Nephron (organoid): Measurements from ENCODE around the gene ANXA5.

Experiments
- H3K27ac Mint-ChIP-seq, 3 experiments: 2 replicates each; pipeline ENCODE4 v1.8.0; 2020; ENCODE audit warnings: mixed read lengths in 3 of 3, mild to moderate bottlenecking in 2 of 3, moderate library complexity in 1 of 3
- H3K27me3 Mint-ChIP-seq: 2 replicates; pipeline ENCODE4 v1.8.0; 2021; ENCODE audit warnings: low read depth, mild to moderate bottlenecking, moderate library complexity, mixed read lengths
- H3K36me3 Mint-ChIP-seq: 2 replicates; pipeline ENCODE4 v1.8.0; 2020; ENCODE audit warnings: low read depth, mixed read lengths
- H3K4me1 Mint-ChIP-seq: 2 replicates; pipeline ENCODE4 v1.8.0; 2020; ENCODE audit warnings: mixed read lengths
- H3K4me3 Mint-ChIP-seq, 3 experiments: 2 replicates each; pipeline ENCODE4 v1.8.0; 2020; ENCODE audit warnings: mild to moderate bottlenecking in 3 of 3, mixed read lengths in 3 of 3, moderate library complexity in 2 of 3
- H3K9me3 Mint-ChIP-seq: 2 replicates; pipeline ENCODE4 v1.8.0; 2020; ENCODE audit warnings: mixed read lengths
- CTCF ChIP-seq, 3 experiments: fragments of 200-600 bp; sonication (generic); IDR thresholded peaks; one replicate each; pipeline ENCODE4 v1.5.0; 2021; ENCODE audit warnings: antibody characterized with exemption in 3 of 3; ENCODE audit not compliant: unreplicated experiment in 3 of 3

ANXA5 gene

GRCh38 chr4:121696581-121697461 lies at the start of gene ANXA5:
TSS of gene ANXA5 (minus strand) at chr4:121696980. CDS start at chr4:121696589, 391 bp downstream.
- Mint-ChIP-seq H3K27ac (peak within 1 kb of the TSS; percentile 97 to 99 (median 98)), H3K4me1 (peaks cover 27% of the 10 kb centered on the region), H3K4me3 (peak within 1 kb of the TSS; percentile 99 to 100 (median 99)), H3K27me3 (peaks cover 4% of the 10 kb centered on the region), H3K36me3 (peaks cover 9% of the 10 kb centered on the region), H3K9me3 (no peaks in the 10 kb centered on the region)
- peak; percentile 19 to 38 (median 29) for TF ChIP-seq CTCF (IDR thresholded peaks at IDR 0.05; ENCODE audit: unreplicated experiment in 3 of 3)

DNA sequence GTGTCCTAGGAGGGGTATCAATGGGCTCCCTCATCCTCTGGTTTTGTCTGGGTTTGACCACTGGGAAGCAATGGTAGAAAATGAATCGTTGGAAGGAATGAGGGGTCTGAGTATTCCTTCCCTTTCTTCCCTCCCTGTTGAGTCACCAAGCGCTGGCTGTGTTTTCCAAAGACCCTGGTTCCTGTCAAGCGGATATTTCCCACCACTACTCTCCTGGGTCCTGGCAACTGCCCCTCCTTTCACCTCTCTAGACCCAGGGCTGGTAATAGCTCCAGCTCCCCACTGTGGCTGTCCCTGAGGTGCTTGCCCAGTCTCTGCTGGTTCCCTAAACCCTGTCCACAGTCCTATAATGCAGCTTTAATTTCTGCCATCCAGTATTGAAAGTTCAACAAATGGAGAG lies 46.0 kb upstream of the ANXA5 start:
- H3K36me3 Mint-ChIP-seq: no peaks in the 10 kb centered on the region
- TF ChIP-seq CTCF (IDR thresholded peaks at IDR 0.05; ENCODE audit: unreplicated experiment in 3 of 3): no peak
- no peaks in the 10 kb centered on the region for H3K27me3 Mint-ChIP-seq
- H3K9me3 Mint-ChIP-seq: no peaks in the 10 kb centered on the region
- H3K4me1 Mint-ChIP-seq: peaks cover 42% of the 10 kb centered on the region
- no peak overlapping the region for H3K4me3 Mint-ChIP-seq
- H3K27ac Mint-ChIP-seq: no peak overlapping the region

DNA sequence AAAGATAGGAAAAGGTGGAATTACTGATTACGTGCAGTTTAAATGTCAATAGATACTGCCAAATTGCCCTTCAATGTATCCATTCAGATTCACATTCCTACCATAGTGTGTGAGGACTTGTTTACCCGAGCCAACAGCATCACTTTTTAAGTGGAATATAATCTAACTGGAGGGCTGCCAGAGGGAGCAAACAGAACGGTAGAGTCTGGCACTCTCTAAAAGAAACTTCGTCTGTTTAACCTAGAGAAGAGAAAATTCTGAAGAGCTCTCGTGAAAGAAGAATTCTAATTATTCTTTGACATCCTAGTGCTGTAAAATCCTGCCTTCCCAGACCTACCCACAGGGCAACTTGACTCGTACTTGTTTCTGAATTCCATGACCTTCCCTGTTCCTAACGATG lies 45.0 kb upstream of the ANXA5 start:
- Mint-ChIP-seq H3K36me3 (no peaks in the 10 kb centered on the region), H3K4me1 (peaks cover 49% of the 10 kb centered on the region), H3K27ac (peak overlapping the region in 2 of 3 experiments; percentile 57 to 80), H3K4me3 (no peak overlapping the region), H3K9me3 (no peaks in the 10 kb centered on the region), H3K27me3 (no peaks in the 10 kb centered on the region)
- no peak for TF ChIP-seq CTCF (IDR thresholded peaks at IDR 0.05; ENCODE audit: unreplicated experiment in 3 of 3)

- H3K36me3 Mint-ChIP-seq: no peaks in the 10 kb centered on the region
- peaks cover 52% of the 10 kb centered on the region for H3K4me1 Mint-ChIP-seq
- no peak for TF ChIP-seq CTCF (IDR thresholded peaks at IDR 0.05; ENCODE audit: unreplicated experiment in 3 of 3)
- H3K4me3 Mint-ChIP-seq: no peak overlapping the region
- H3K27ac Mint-ChIP-seq: peak overlapping the region; percentile 18 to 80 (median 57)
- H3K9me3 Mint-ChIP-seq: no peaks in the 10 kb centered on the region
- no peaks in the 10 kb centered on the region for H3K27me3 Mint-ChIP-seq
Measured at GRCh38 chr4:121740796-121741409, 44.1 kb upstream of the ANXA5 start.

DNA sequence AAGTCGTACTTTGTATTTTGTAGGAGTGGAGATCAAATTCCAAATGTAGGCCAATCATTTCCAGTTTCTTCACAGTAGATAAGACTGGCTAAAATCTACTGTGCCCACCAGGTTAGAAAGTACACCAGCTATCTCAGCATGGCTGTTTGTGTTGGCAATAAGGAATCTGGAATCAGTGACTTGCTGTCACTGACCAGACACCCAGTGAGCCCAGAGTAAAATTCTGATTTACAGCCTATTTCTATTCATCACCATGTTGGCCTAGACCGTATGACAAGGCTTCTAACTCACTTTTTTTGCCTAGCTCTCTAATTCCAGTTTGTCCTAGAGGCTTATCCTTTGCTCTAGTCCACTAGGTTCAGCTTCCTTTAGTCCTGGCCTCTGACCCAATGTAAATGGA lies 42.8 kb upstream of the ANXA5 start:
- Mint-ChIP-seq H3K4me1 (peaks cover 52% of the 10 kb centered on the region), H3K9me3 (no peaks in the 10 kb centered on the region), H3K36me3 (no peaks in the 10 kb centered on the region), H3K27me3 (no peaks in the 10 kb centered on the region), H3K4me3 (peak overlapping the region in 1 of 3 experiments; percentile 2), H3K27ac (peak overlapping the region; percentile 95 to 97 (median 97))
- TF ChIP-seq CTCF (IDR thresholded peaks at IDR 0.05; ENCODE audit: unreplicated experiment in 3 of 3): no peak
